ENCODE measurements around the gene MOB3B. TPM values are rescaled to one million over a fixed set of nuclear protein-coding genes. Genes with fewer than 3 reads are reported as not detected.
"Not testable (repeated sequence)": the region's sequence is repeated elsewhere in the genome, so short reads cannot be mapped to it uniquely, and the experiment has no call there.

MOB3B gene
- total RNA-seq, 1 donor from 2014 or later = 10.0 TPM

GRCh38 chr9:27468000-27468399, 61.6 kb downstream of the MOB3B start:
- no peak for TF ChIP-seq CTCF (IDR thresholded peaks at IDR 0.05)
- ChIA-PET CTCF (interaction anchor here (0.9 to 1.6 kb wide), 2 partner anchors 62 to 134 kb away, joined by 3 to 5 read pairs; partner anchors contain the start of gene MOB3B), POLR2A (interaction anchor here (0.9 to 1.5 kb wide), 4 partner anchors 10 to 23 kb away, joined by 3 to 4 read pairs (median 3); no protein-coding TSS in a partner anchor)
- Mint-ChIP-seq H3K4me1 (peaks cover 77% of the 10 kb centered on the region), H3K4me3 (no peak overlapping the region), H3K27me3 (no peaks in the 10 kb centered on the region), H3K27ac (peak overlapping the region; percentile 46), H3K9me3 (no peaks in the 10 kb centered on the region), H3K36me3 (ENCODE audit: low read depth) (peaks cover 18% of the 10 kb centered on the region)
- intact Hi-C loops (cut with micrococcal nuclease) = loop anchor here (1.0 to 10.0 kb wide), 2 partner anchors 8 to 573 kb away; partner anchors contain the start of gene CAAP1
- no peak for DNase-seq
- peak; percentile 46 for ATAC-seq (ENCODE audit: low read depth)

- H3K4me3 Mint-ChIP-seq = no peak overlapping the region
- peak overlapping the region; percentile 46 for H3K27ac Mint-ChIP-seq
- intact Hi-C loops (cut with micrococcal nuclease) = loop anchor here (10.0 kb wide), 1 partner anchor 573 kb away; the partner anchor contains the start of gene CAAP1
Measured at GRCh38 chr9:27467486-27467885, 62.1 kb downstream of the MOB3B start.

GRCh38 chr9:27466516-27466915, 63.1 kb downstream of the MOB3B start:
- ATAC-seq (ENCODE audit: low read depth); CTCF ChIA-PET; DNase-seq; H3K9me3 Mint-ChIP-seq; H3K27me3 Mint-ChIP-seq: not testable (repeated sequence)
- Mint-ChIP-seq H3K4me1 (peaks cover 71% of the 10 kb centered on the region), H3K27ac (peak overlapping the region; percentile 66), H3K4me3 (peak overlapping the region; percentile 3), H3K36me3 (ENCODE audit: low read depth) (peaks cover 15% of the 10 kb centered on the region)
- POLR2A ChIA-PET = interaction anchor here (0.9 to 1.4 kb wide), 2 partner anchors 10 to 18 kb away, joined by 3 read pairs; no protein-coding TSS in a partner anchor
- intact Hi-C loops (cut with micrococcal nuclease) = loop anchor here (10.0 kb wide), 1 partner anchor 572 kb away; the partner anchor contains the start of gene CAAP1

More at GRCh38 chr9:27467486-27467885, 62.1 kb downstream of the MOB3B start:
- Mint-ChIP-seq H3K27me3 (no peaks in the 10 kb centered on the region), H3K4me1 (peaks cover 75% of the 10 kb centered on the region), H3K36me3 (ENCODE audit: low read depth) (peaks cover 18% of the 10 kb centered on the region), H3K9me3 (no peaks in the 10 kb centered on the region)
- no peak for TF ChIP-seq CTCF (IDR thresholded peaks at IDR 0.05)
- ChIA-PET CTCF (interaction anchor here (0.9 kb wide), 1 partner anchor 134 kb away, joined by 3 read pairs; no protein-coding TSS in a partner anchor), POLR2A (interaction anchor here (0.9 to 1.4 kb wide), 2 partner anchors 11 to 17 kb away, joined by 3 read pairs; no protein-coding TSS in a partner anchor)
- ATAC-seq (ENCODE audit: low read depth) = no peak
- DNase-seq = no peak

- H3K4me3 Mint-ChIP-seq; ATAC-seq (ENCODE audit: low read depth); DNase-seq; H3K27ac Mint-ChIP-seq; H3K9me3 Mint-ChIP-seq; H3K36me3 Mint-ChIP-seq (ENCODE audit: low read depth); CTCF ChIA-PET; POLR2A ChIA-PET; H3K27me3 Mint-ChIP-seq: not testable (repeated sequence)
- peaks cover 71% of the 10 kb centered on the region for H3K4me1 Mint-ChIP-seq
- intact Hi-C loops (cut with micrococcal nuclease) = loop anchor here (5.0 to 10.0 kb wide), 2 partner anchors 107 to 570 kb away; partner anchors contain the start of genes C9orf72 and CAAP1
Measured at GRCh38 chr9:27464950-27465349, 64.7 kb downstream of the MOB3B start.

- POLR2A ChIA-PET = no interaction called here
- Mint-ChIP-seq H3K4me3 (no peak overlapping the region), H3K27ac (no peak overlapping the region), H3K36me3 (ENCODE audit: low read depth) (peaks cover 8% of the 10 kb centered on the region), H3K27me3 (no peaks in the 10 kb centered on the region), H3K4me1 (peaks cover 64% of the 10 kb centered on the region), H3K9me3 (no peaks in the 10 kb centered on the region)
- CTCF ChIA-PET = interaction anchor here (3.1 kb wide), 1 partner anchor 67 kb away, joined by 17 read pairs; the partner anchor contains the start of gene MOB3B
- ATAC-seq (ENCODE audit: low read depth) (no peak), DNase-seq (no peak)
- intact Hi-C loops (cut with micrococcal nuclease) = loop anchor here (5.0 to 10.0 kb wide), 2 partner anchors 109 to 568 kb away; partner anchors contain the start of genes C9orf72 and CAAP1
- TF ChIP-seq CTCF (IDR thresholded peaks at IDR 0.05) = no peak
Measured at GRCh38 chr9:27462846-27463245, 66.8 kb downstream of the MOB3B start.

- ChIA-PET POLR2A (interaction anchor here (2.2 kb wide), 1 partner anchor 21 kb away, joined by 8 read pairs; no protein-coding TSS in a partner anchor), CTCF (interaction anchor here (2.2 to 3.1 kb wide), 2 partner anchors 67 to 129 kb away, joined by 10 to 17 read pairs; partner anchors contain the start of gene MOB3B)
- H3K4me1 Mint-ChIP-seq = peaks cover 64% of the 10 kb centered on the region
- no peak for DNase-seq
- intact Hi-C loops (cut with micrococcal nuclease) = loop anchor here (5.0 to 10.0 kb wide), 2 partner anchors 110 to 568 kb away; partner anchors contain the start of genes C9orf72 and CAAP1
- H3K27ac Mint-ChIP-seq = no peak overlapping the region
- TF ChIP-seq CTCF (IDR thresholded peaks at IDR 0.05) = no peak
- H3K27me3 Mint-ChIP-seq = no peaks in the 10 kb centered on the region
- no peak overlapping the region for H3K4me3 Mint-ChIP-seq
- peaks cover 8% of the 10 kb centered on the region for H3K36me3 Mint-ChIP-seq (ENCODE audit: low read depth)
- ATAC-seq (ENCODE audit: low read depth) = no peak
- no peaks in the 10 kb centered on the region for H3K9me3 Mint-ChIP-seq
Measured at GRCh38 chr9:27462434-27462833, 67.2 kb downstream of the MOB3B start.

Measured in activated B cell treated with CpG ODN at 0.5 μM for 24 hours (primary cell).